Naive thymus-derived CD4-positive, alpha-beta T cell (primary cell): ENCODE data around the gene PIN1. TPM values are rescaled to one million over a fixed set of nuclear protein-coding genes. Genes with fewer than 3 reads are reported as not detected.
A peak's percentile ranks its signal among the peaks of the same experiment; 100 is the strongest.
"Not testable (repeated sequence)": the region's sequence is repeated elsewhere in the genome, so short reads cannot be mapped to it uniquely, and the experiment has no call there.

ENCODE experiments used
- ATAC-seq: fragments of 150-1000 bp; cut with Tn5 transposase; 2 replicates; pipeline ENCODE4 v1.10.0; 2021; ENCODE audit warnings: mild to moderate bottlenecking, moderate library complexity
- CTCF ChIA-PET: fragments of 350-600 bp; sonication (Branson Sonifier 250); formaldehyde crosslinking; loops from one replicate; lab custom pipeline; 2021; ENCODE audit warnings: antibody characterized with exemption; lab: Charles Lee
- POLR2A ChIA-PET: fragments of 350-600 bp; sonication (Branson Sonifier 250); formaldehyde crosslinking; loops from one replicate; lab custom pipeline; 2021; ENCODE audit warnings: antibody characterized with exemption, inconsistent platforms; lab: Charles Lee
- DNase-seq, 9 donors: peaks; one replicate each; pipeline versions ENCODE4 v3.0.0 to v3.0.0-alpha.2; 2020 to 2022; ENCODE audit warnings: mixed read lengths in 1 of 9
- H3K27ac ChIP-seq: one replicate; pipeline ENCODE4 v1.7.0; 2013; ENCODE audit warnings: mild to moderate bottlenecking, low read depth, low read length, moderate library complexity
- H3K27me3 ChIP-seq, 2 donors: one replicate each; pipeline ENCODE4 v1.7.0; 2013; ENCODE audit warnings: low read length in 2 of 2, mild to moderate bottlenecking in 2 of 2, moderate library complexity in 2 of 2; ENCODE audit not compliant: control insufficient read depth in 2 of 2, insufficient read depth in 2 of 2
- H3K36me3 ChIP-seq, 3 experiments: 1 replicate in 2 of 3; 2 replicates in 1 of 3; pipeline ENCODE4 v1.7.0; 2013; ENCODE audit warnings: low read length in 3 of 3, mild to moderate bottlenecking in 3 of 3, moderate library complexity in 1 of 3; ENCODE audit not compliant: insufficient read depth in 3 of 3, control insufficient read depth in 2 of 3
- H3K4me1 ChIP-seq, 2 donors: one replicate each; pipeline ENCODE4 v1.7.0; 2013; ENCODE audit warnings: low read length in 2 of 2, mild to moderate bottlenecking in 2 of 2, moderate library complexity in 1 of 2; ENCODE audit not compliant: control insufficient read depth in 2 of 2, insufficient read depth in 2 of 2
- H3K4me3 ChIP-seq: 2 replicates; pipeline ENCODE4 v1.7.0; 2013; ENCODE audit warnings: mild to moderate bottlenecking, low read length
- H3K9me3 ChIP-seq, 3 experiments: 1 replicate in 2 of 3; 2 replicates in 1 of 3; pipeline ENCODE4 v1.7.0; 2013; ENCODE audit warnings: low read length in 3 of 3; ENCODE audit not compliant: control insufficient read depth in 2 of 3
- H3K27ac Mint-ChIP-seq, 9 donors: one replicate each; pipeline ENCODE4 v1.8.0; 2020 to 2022; ENCODE audit warnings: mixed read lengths in 9 of 9, mild to moderate bottlenecking in 8 of 9, moderate library complexity in 5 of 9, inconsistent platforms in 2 of 9
- H3K27me3 Mint-ChIP-seq, 5 donors: one replicate each; pipeline ENCODE4 v1.8.0; 2021 to 2022; ENCODE audit warnings: mixed read lengths in 5 of 5, mild to moderate bottlenecking in 1 of 5
- H3K36me3 Mint-ChIP-seq, 5 donors: one replicate each; pipeline ENCODE4 v1.8.0; 2020 to 2022; ENCODE audit warnings: mixed read lengths in 5 of 5, mild to moderate bottlenecking in 3 of 5, inconsistent platforms in 1 of 5
- H3K4me1 Mint-ChIP-seq, 7 donors: one replicate each; pipeline ENCODE4 v1.8.0; 2020 to 2022; ENCODE audit warnings: mixed read lengths in 7 of 7, mild to moderate bottlenecking in 3 of 7, inconsistent platforms in 1 of 7
- H3K4me3 Mint-ChIP-seq, 10 donors: one replicate each; pipeline ENCODE4 v1.8.0; 2020 to 2022; ENCODE audit warnings: mild to moderate bottlenecking in 10 of 10, mixed read lengths in 10 of 10, moderate library complexity in 6 of 10, inconsistent platforms in 2 of 10
- H3K9me3 Mint-ChIP-seq, 11 donors: one replicate each; pipeline ENCODE4 v1.8.0; 2020 to 2022; ENCODE audit warnings: mixed read lengths in 11 of 11, mild to moderate bottlenecking in 4 of 11, inconsistent platforms in 1 of 11, moderate library complexity in 1 of 11
- intact Hi-C, 2 donors: fragments of 100-400 bp; cut with micrococcal nuclease; formaldehyde crosslinking; loops; one replicate each; pipeline ENCODE4 v1.15.1; 2023
- polyA plus RNA-seq, 2 donors: library from polyadenylated mRNA; unstranded; fragments of 300-500 nt; fragmentation: Illumina TruSeq; gene quantifications; one replicate each; pipeline ENCODE4 v1.2.3, GENCODE V29; 2021
- total RNA-seq, 6 experiments: library from RNA in 5 of 6; stranded (reverse) in 5 of 6; gene quantifications; 1 replicate in 5 of 6; 2 replicates in 1 of 6; pipeline ENCODE4 v1.2.3 and lab custom pipeline; 2021 to 2026

PIN1 gene
- total and polyA plus RNA-seq, 7 experiments from 2014 or later = 41.4 to 94.7 (median 69.6) TPM

GRCh38 chr19:9789066-9789465 is 46.1 kb upstream of the PIN1 start:
- Histone ChIP-seq H3K4me1 (peaks cover 5 to 12% of the 10 kb centered on the region in 2 donors), H3K36me3 (peaks cover 0 to 3% (median 0%) of the 10 kb centered on the region in 3 experiments), H3K27ac (no peak overlapping the region), H3K9me3 (peaks cover 0 to 7% (median 0%) of the 10 kb centered on the region in 3 experiments), H3K27me3 (no peaks in the 10 kb centered on the region), H3K4me3 (no peak overlapping the region)
- peaks cover 0 to 3% (median 0%) of the 10 kb centered on the region in 5 donors for H3K36me3 Mint-ChIP-seq
- peak overlapping the region in 1 of 10 donors; percentile 12 for H3K4me3 Mint-ChIP-seq
- DNase-seq = no peak
- H3K9me3 Mint-ChIP-seq = peaks cover 0 to 7% (median 0%) of the 10 kb centered on the region in 11 donors
- intact Hi-C loops = no loop called here
- peaks cover 20 to 46% (median 40%) of the 10 kb centered on the region in 7 donors for H3K4me1 Mint-ChIP-seq
- POLR2A ChIA-PET = interaction anchor here (0.6 to 1.9 kb wide), 3 partner anchors 14 to 201 kb away, joined by 3 to 12 read pairs (median 4); partner anchors contain the start of gene ZNF846
- H3K27ac Mint-ChIP-seq = peak overlapping the region in 3 of 9 donors; percentile 30 to 62 (median 47)
- no peak for ATAC-seq
- CTCF ChIA-PET = interaction anchor here (1.2 kb wide), 1 partner anchor 164 kb away, joined by 7 read pairs; no protein-coding TSS in a partner anchor
- H3K27me3 Mint-ChIP-seq = peaks cover 0 to 3% (median 0%) of the 10 kb centered on the region in 5 donors

- H3K27ac ChIP-seq, POLR2A ChIA-PET, H3K27me3 Mint-ChIP-seq, H3K36me3 ChIP-seq, H3K4me1 ChIP-seq, H3K9me3 ChIP-seq, DNase-seq, H3K9me3 Mint-ChIP-seq, H3K4me3 ChIP-seq, H3K36me3 Mint-ChIP-seq, ATAC-seq, H3K27me3 ChIP-seq, CTCF ChIA-PET, intact Hi-C loops: not testable (repeated sequence)
- Mint-ChIP-seq H3K4me3 (peak overlapping the region in 1 of 10 donors; percentile 12), H3K4me1 (peaks cover 14 to 41% (median 35%) of the 10 kb centered on the region in 7 donors), H3K27ac (peak overlapping the region in 4 of 9 donors; percentile 72 to 96 (median 90))
Measured at GRCh38 chr19:9789579-9789978, 45.5 kb upstream of the PIN1 start.

- H3K36me3 Mint-ChIP-seq, H3K9me3 ChIP-seq, ATAC-seq, DNase-seq, H3K27me3 Mint-ChIP-seq, H3K9me3 Mint-ChIP-seq, H3K36me3 ChIP-seq, H3K4me3 ChIP-seq, H3K27me3 ChIP-seq, CTCF ChIA-PET, H3K4me1 ChIP-seq: not testable (repeated sequence)
- H3K27ac ChIP-seq = peak overlapping the region; percentile 99
- H3K27ac Mint-ChIP-seq = peak overlapping the region in 7 of 9 donors; percentile 90 to 98 (median 96)
- peak overlapping the region in 9 of 10 donors; percentile 73 to 99 (median 88) for H3K4me3 Mint-ChIP-seq
- peaks cover 8 to 38% (median 31%) of the 10 kb centered on the region in 7 donors for H3K4me1 Mint-ChIP-seq
- POLR2A ChIA-PET = interaction anchor here (0.6 to 1.3 kb wide), 3 partner anchors 9 to 165 kb away, joined by 3 to 4 read pairs (median 3); partner anchors contain the start of gene ZNF846
- intact Hi-C loops = loop anchor here (1.0 to 5.0 kb wide), 6 partner anchors 116 to 1869 kb away; partner anchors contain the start of genes SNAPC2 (in 1 of the 2), ZNF266 (in 1 of the 2), ZNF561 (in 1 of the 2) and ZNF562 (in 1 of the 2)
Measured at GRCh38 chr19:9791073-9791367, 44.1 kb upstream of the PIN1 start.

- H3K36me3 ChIP-seq = peaks cover 0 to 3% (median 0%) of the 10 kb centered on the region in 3 experiments
- peaks cover 0 to 7% (median 0%) of the 10 kb centered on the region in 11 donors for H3K9me3 Mint-ChIP-seq
- ChIA-PET CTCF (no interaction called here), POLR2A (interaction anchor here (0.6 to 1.3 kb wide), 2 partner anchors 10 to 166 kb away, joined by 3 read pairs; no protein-coding TSS in a partner anchor)
- peak overlapping the region; percentile 73 to 99 (median 88) for H3K4me3 Mint-ChIP-seq
- DNase-seq (peak; percentile 81 to 98 (median 88)), ATAC-seq (peak; percentile 75)
- H3K36me3 Mint-ChIP-seq = peaks cover 0 to 5% (median 0%) of the 10 kb centered on the region in 5 donors
- H3K4me3 ChIP-seq = peak overlapping the region; percentile 89
- H3K27me3 Mint-ChIP-seq = peaks cover 0 to 3% (median 0%) of the 10 kb centered on the region in 5 donors
- H3K27ac Mint-ChIP-seq = peak overlapping the region; percentile 90 to 98 (median 97)
- intact Hi-C loops = loop anchor here (1.0 to 5.0 kb wide), 14 partner anchors 23 to 1869 kb away; partner anchors contain the start of genes FBXL12 (in 2 of the 2), PIN1 (in 2 of the 2), ZNF561 (in 2 of the 2) and ZNF562 (in 2 of the 2)
- H3K27ac ChIP-seq = peak overlapping the region; percentile 99
- no peaks in the 10 kb centered on the region for H3K27me3 ChIP-seq
- peaks cover under 1 to 11% of the 10 kb centered on the region in 2 donors for H3K4me1 ChIP-seq
- peaks cover 0 to 7% (median 0%) of the 10 kb centered on the region in 3 experiments for H3K9me3 ChIP-seq
- peaks cover 13 to 42% (median 34%) of the 10 kb centered on the region in 7 donors for H3K4me1 Mint-ChIP-seq
Measured at GRCh38 chr19:9791552-9792205, 43.4 kb upstream of the PIN1 start.

GRCh38 chr19:9792206-9793070 is 42.7 kb upstream of the PIN1 start:
- Histone ChIP-seq H3K27ac (peak overlapping the region; percentile 99), H3K27me3 (no peaks in the 10 kb centered on the region), H3K9me3 (peaks cover 0 to 7% (median 0%) of the 10 kb centered on the region in 3 experiments), H3K4me3 (peak overlapping the region; percentile 89), H3K36me3 (peaks cover 0 to 3% (median 0%) of the 10 kb centered on the region in 3 experiments), H3K4me1 (peaks cover 0 to 11% of the 10 kb centered on the region in 2 donors)
- CTCF ChIA-PET = no interaction called here
- H3K27me3 Mint-ChIP-seq = peaks cover 0 to 3% (median 0%) of the 10 kb centered on the region in 5 donors
- DNase-seq (peak; percentile 79 to 96 (median 90)), ATAC-seq (peak; percentile 71)
- H3K36me3 Mint-ChIP-seq = peaks cover 0 to 5% (median 0%) of the 10 kb centered on the region in 5 donors
- H3K27ac Mint-ChIP-seq = peak overlapping the region; percentile 90 to 98 (median 97)
- intact Hi-C loops = loop anchor here (1.0 to 5.0 kb wide), 12 partner anchors 7 to 1870 kb away; partner anchors contain the start of genes FBXL12 (in 2 of the 2), PIN1 (in 2 of the 2), ZNF846 (in 2 of the 2) and SNAPC2 (in 1 of the 2)
- peak overlapping the region; percentile 73 to 99 (median 88) for H3K4me3 Mint-ChIP-seq
- POLR2A ChIA-PET = interaction anchor here (1.1 to 2.3 kb wide), 3 partner anchors 9 to 23 kb away, joined by 3 to 19 read pairs (median 4); partner anchors contain the start of gene ZNF846
- peaks cover 13 to 41% (median 33%) of the 10 kb centered on the region in 7 donors for H3K4me1 Mint-ChIP-seq
- peaks cover 0 to 7% (median 0%) of the 10 kb centered on the region in 11 donors for H3K9me3 Mint-ChIP-seq
